H1 (cell line): Measurements from ENCODE around the gene TM4SF18. TPM values are rescaled to one million over a fixed set of nuclear protein-coding genes. Genes with fewer than 3 reads are reported as not detected.

Experiments
- CTCF ChIA-PET: fragments of 300-600 bp; sonication (Branson Sonifier 250); formaldehyde crosslinking; loops from one replicate; lab custom pipeline; 2021; ENCODE audit not compliant: partially characterized antibody; lab: Charles Lee
- POLR2A ChIA-PET: fragments of 300-600 bp; sonication (Branson Sonifier 250); formaldehyde crosslinking; loops from one replicate; lab custom pipeline; 2021; ENCODE audit warnings: inconsistent platforms; ENCODE audit not compliant: partially characterized antibody; lab: Charles Lee
- DNase-seq, 2 experiments: peaks; one replicate each; pipeline versions ENCODE4 v3.0.0 to v3.0.0-alpha.2; 2010 to 2022; ENCODE audit warnings: low spot score in 2 of 2, low read depth in 1 of 2, mixed read lengths in 1 of 2
- FAIRE-seq: peaks from 2 replicates; lab custom pipeline; 2011; peaks lifted over from hg19 to GRCh38; lab: Jason Lieb, UNC
- H2AFZ ChIP-seq: 2 replicates; pipeline ENCODE4 v1.8.1; 2012; ENCODE audit warnings: low read length, inconsistent platforms
- H2AK5ac ChIP-seq: 2 replicates; pipeline ENCODE4 v1.6.1; 2013; ENCODE audit warnings: low read depth, low read length
- H2BK120ac ChIP-seq: replicated peaks from 2 replicates; pipeline ENCODE3; 2013; ENCODE audit warnings: low read depth, low read length, inconsistent platforms
- H2BK12ac ChIP-seq: 2 replicates; pipeline ENCODE4 v1.6.1; 2013; ENCODE audit warnings: low read depth, low read length
- H2BK15ac ChIP-seq: 2 replicates; pipeline ENCODE4 v1.6.1; 2013; ENCODE audit warnings: low read length
- H2BK20ac ChIP-seq: 2 replicates; pipeline ENCODE4 v1.6.1; 2013; ENCODE audit warnings: low read length
- H2BK5ac ChIP-seq: 2 replicates; pipeline ENCODE4 v1.6.1; 2013; ENCODE audit warnings: low read depth, low read length
- H3K14ac ChIP-seq: 2 replicates; pipeline ENCODE4 v1.6.1; 2013; ENCODE audit warnings: inconsistent platforms; ENCODE audit not compliant: insufficient read length
- H3K18ac ChIP-seq: 2 replicates; pipeline ENCODE4 v1.6.1; 2013; ENCODE audit warnings: low read length; ENCODE audit errors: extremely low read depth
- H3K23ac ChIP-seq: 2 replicates; pipeline ENCODE4 v1.6.1; 2013; ENCODE audit warnings: inconsistent platforms; ENCODE audit not compliant: insufficient read length
- H3K23me2 ChIP-seq: 2 replicates; pipeline ENCODE4 v1.6.1; 2013; ENCODE audit warnings: low read depth, low read length
- H3K27ac ChIP-seq: 2 replicates; pipeline ENCODE4 v1.6.1; 2011; ENCODE audit warnings: low read depth, low read length, inconsistent platforms
- H3K27me3 ChIP-seq, 4 experiments: replicated peaks in 1 of 4; 1 replicate in 1 of 4; 2 replicates in 3 of 4; pipeline versions ENCODE4 v1.6.1 to v1.8.1; 2011 to 2013; ENCODE audit warnings: low read length in 3 of 4, mild to moderate bottlenecking in 3 of 4, inconsistent platforms in 2 of 4, mixed read lengths in 2 of 4, moderate library complexity in 1 of 4; ENCODE audit not compliant: control insufficient read depth in 3 of 4, insufficient read depth in 3 of 4; ENCODE audit errors: extremely low read depth in 1 of 4
- H3K36me3 ChIP-seq, 4 experiments: 2 replicates each; pipeline versions ENCODE4 v1.6.1 to v1.8.1; 2011 to 2013; ENCODE audit warnings: mild to moderate bottlenecking in 4 of 4, low read length in 3 of 4, moderate library complexity in 2 of 4, control low read depth in 1 of 4, inconsistent platforms in 1 of 4; ENCODE audit not compliant: insufficient read depth in 4 of 4, control insufficient read depth in 2 of 4
- H3K4ac ChIP-seq: replicated peaks from 2 replicates; pipeline ENCODE3; 2013; ENCODE audit warnings: low read length, low read depth, mixed read lengths, inconsistent platforms; ENCODE audit not compliant: insufficient read length
- H3K4me1 ChIP-seq, 4 experiments: replicated peaks in 1 of 4; 1 replicate in 1 of 4; 2 replicates in 3 of 4; pipeline versions ENCODE4 v1.6.1 to v1.8.1; 2011 to 2013; ENCODE audit warnings: low read length in 3 of 4, inconsistent platforms in 2 of 4, mixed read lengths in 1 of 4; ENCODE audit not compliant: insufficient read depth in 4 of 4, control insufficient read depth in 3 of 4
- H3K4me2 ChIP-seq, 2 experiments: 2 replicates each; pipeline versions ENCODE4 v1.6.1 to v1.8.1; 2011 to 2013; ENCODE audit warnings: low read depth in 2 of 2, low read length in 2 of 2, control low read depth in 1 of 2, inconsistent platforms in 1 of 2, mild to moderate bottlenecking in 1 of 2; ENCODE audit not compliant: insufficient read depth in 1 of 2
- H3K4me3 ChIP-seq, 4 experiments: fragments of 200-600, 300-600 bp in 1 of 4; sonication (generic), shearing (Covaris generic), sonication (Bioruptor Twin) in 1 of 4; 2 replicates each; pipeline versions ENCODE4 v1.5.1 to v1.8.1; 2011 to 2016; ENCODE audit warnings: low read length in 4 of 4, low read depth in 3 of 4, control low read depth in 2 of 4, inconsistent platforms in 2 of 4, mild to moderate bottlenecking in 2 of 4, mixed read lengths in 1 of 4, moderate library complexity in 1 of 4; ENCODE audit not compliant: insufficient read depth in 2 of 4; ENCODE audit errors: extremely low read depth in 1 of 4
- H3K56ac ChIP-seq: replicated peaks from 2 replicates; pipeline ENCODE3; 2013; ENCODE audit warnings: low read depth, mild to moderate bottlenecking, mixed read lengths, low read length, inconsistent platforms; ENCODE audit not compliant: insufficient read length
- H3K79me1 ChIP-seq: 2 replicates; pipeline ENCODE4 v1.6.1; 2013; ENCODE audit warnings: low read depth, low read length, control low read depth
- H3K79me2 ChIP-seq, 2 experiments: 2 replicates each; pipeline versions ENCODE4 v1.6.1 to v1.8.1; 2012 to 2013; ENCODE audit warnings: low read length in 2 of 2, mild to moderate bottlenecking in 2 of 2, inconsistent platforms in 1 of 2; ENCODE audit not compliant: insufficient read depth in 2 of 2, control insufficient read depth in 1 of 2
- H3K9ac ChIP-seq, 4 experiments: replicated peaks in 1 of 4; 1 replicate in 1 of 4; 2 replicates in 3 of 4; pipeline versions ENCODE4 v1.6.1 to v1.8.1; 2011 to 2013; ENCODE audit warnings: low read depth in 3 of 4, low read length in 3 of 4, control low read depth in 2 of 4, mild to moderate bottlenecking in 2 of 4, moderate library complexity in 2 of 4, inconsistent platforms in 1 of 4; ENCODE audit errors: extremely low read depth in 1 of 4
- H3K9me3 ChIP-seq, 2 experiments: 2 replicates each; pipeline versions ENCODE4 v1.6.1 to v1.8.1; 2012 to 2013; ENCODE audit warnings: mild to moderate bottlenecking in 2 of 2, moderate library complexity in 2 of 2, control low read depth in 1 of 2, inconsistent platforms in 1 of 2, low read depth in 1 of 2, low read length in 1 of 2, mixed read lengths in 1 of 2; ENCODE audit not compliant: insufficient read depth in 2 of 2
- H4K20me1 ChIP-seq, 2 experiments: replicated peaks in 1 of 2; 2 replicates each; pipeline versions ENCODE3 to v1.8.1; 2011 to 2013; ENCODE audit warnings: inconsistent platforms in 2 of 2, low read length in 2 of 2, mild to moderate bottlenecking in 1 of 2; ENCODE audit not compliant: insufficient read depth in 2 of 2, control insufficient read depth in 1 of 2
- H4K5ac ChIP-seq: 2 replicates; pipeline ENCODE4 v1.6.1; 2013; ENCODE audit warnings: low read length, low read depth, mixed read lengths, inconsistent platforms; ENCODE audit not compliant: insufficient read length
- H4K8ac ChIP-seq: 2 replicates; pipeline ENCODE4 v1.8.0; 2013; ENCODE audit warnings: mild to moderate bottlenecking, moderate library complexity, low read length, inconsistent platforms; ENCODE audit not compliant: insufficient read depth; ENCODE audit errors: extremely low read depth
- H4K91ac ChIP-seq: replicated peaks from 2 replicates; pipeline ENCODE3; 2013; ENCODE audit warnings: low read length, mixed read lengths, inconsistent platforms; ENCODE audit not compliant: insufficient read length
- ATF2 ChIP-seq: IDR thresholded peaks from 2 replicates; pipeline ENCODE4 v1.6.1; 2012; ENCODE audit warnings: low read length, inconsistent platforms
- BCL11A ChIP-seq, 2 experiments: IDR thresholded peaks; one replicate each; pipeline ENCODE4 v1.6.1; 2011; ENCODE audit warnings: low read depth in 2 of 2, low read length in 2 of 2, mild to moderate bottlenecking in 2 of 2
- CTBP2 ChIP-seq: IDR thresholded peaks from 2 replicates; pipeline ENCODE4 v1.7.0; 2011; ENCODE audit warnings: borderline replicate concordance, mild to moderate bottlenecking, moderate library complexity, mixed read lengths, low read length; ENCODE audit not compliant: insufficient read depth, insufficient read length
- GABPA ChIP-seq: IDR thresholded peaks from 2 replicates; pipeline ENCODE4 v1.6.1; 2011; ENCODE audit warnings: mild to moderate bottlenecking, low read length, moderate library complexity, borderline replicate concordance; ENCODE audit not compliant: insufficient read depth
- GTF2F1 ChIP-seq: IDR thresholded peaks from 2 replicates; pipeline ENCODE4 v1.6.1; 2012; ENCODE audit warnings: low read depth, low read length, improper control_type of control experiment, borderline replicate concordance
- JUND ChIP-seq: IDR thresholded peaks from 2 replicates; pipeline ENCODE4 v1.6.1; 2011; ENCODE audit warnings: mild to moderate bottlenecking, improper control_type of control experiment, low read length
- NRF1 ChIP-seq: IDR thresholded peaks from 2 replicates; pipeline ENCODE4 v1.6.1; 2011; ENCODE audit warnings: mild to moderate bottlenecking, low read depth, low read length, improper control_type of control experiment
- RAD21 ChIP-seq, 2 experiments: IDR thresholded peaks in 1 of 2; conservative IDR thresholded peaks in 1 of 2; 2 replicates each; pipeline ENCODE4 v1.6.1; 2011; ENCODE audit warnings: low read depth in 2 of 2, low read length in 2 of 2, improper control_type of control experiment in 1 of 2, inconsistent platforms in 1 of 2, mild to moderate bottlenecking in 1 of 2, moderate library complexity in 1 of 2
- TEAD4 ChIP-seq: IDR thresholded peaks from 2 replicates; pipeline ENCODE4 v1.6.1; 2012; ENCODE audit warnings: low read depth, low read length, inconsistent platforms, mixed read lengths
- YY1 ChIP-seq: IDR thresholded peaks from 2 replicates; pipeline ENCODE4 v1.6.1; 2011; ENCODE audit warnings: low read depth, mild to moderate bottlenecking, low read length
- ZNF274 ChIP-seq: IDR thresholded peaks from 2 replicates; pipeline ENCODE4 v1.7.0; 2012; ENCODE audit warnings: low read length, borderline replicate concordance; ENCODE audit errors: extremely low read depth
- WGBS, 2 experiments: shearing (Covaris generic) in 1 of 2; methylation state at CpG; one replicate each; pipeline versions ENCODE4 v1.1.6 to v1.1.7; 2013 to 2015; ENCODE audit warnings: low lambda C conversion rate in 2 of 2, mixed read lengths in 2 of 2, inconsistent platforms in 1 of 2, low coverage in 1 of 2, missing lambda C conversion rate in 1 of 2; ENCODE audit not compliant: insufficient replicate concordance in 2 of 2, insufficient coverage in 1 of 2, insufficient read length in 1 of 2; ENCODE audit errors: extremely low coverage in 1 of 2, missing lambda C conversion rate in 1 of 2; 5-methylcytosine and 5-hydroxymethylcytosine counted together
- polyA plus RNA-seq, 7 experiments: library from polyadenylated mRNA; depleted of rRNA in 3 of 7; stranded (reverse) in 5 of 7; unstranded in 2 of 7; fragments of >200 nt in 5 of 7; fragments of 200-250 nt in 2 of 7; gene quantifications; 1 replicate in 5 of 7; 2 replicates in 1 of 7; 4 replicates in 1 of 7; pipeline versions ENCODE4 v1.2.1 to v1.2.3, GENCODE V29; 2011 to 2013; ENCODE audit warnings: missing spikeins in 2 of 7, mixed read lengths in 2 of 7
- total RNA-seq: library from RNA; stranded (reverse); fragmentation: NEBNext Ultra II Directional; extraction: Animal tissue kit (Norgen Biotek cat#: 25700); gene quantifications from 2 replicates; pipeline ENCODE4 v1.2.1, GENCODE V29; 2021

TM4SF18 gene
- total and polyA plus RNA-seq, 2 of the 8 experiments (the other 6 are each of a cell fraction or from before 2014, with no cell fraction given): 2.9 to 13.6 TPM

GRCh38 chr3:149273096-149273751 is 60.2 kb downstream of the TM4SF18 start:
- H2AK5ac ChIP-seq: no peak overlapping the region
- no peaks in the 10 kb centered on the region for H3K79me2 ChIP-seq
- DNase-seq (peak in 1 of 2 experiments; percentile 56), FAIRE-seq (peak; percentile 99)
- H2BK20ac ChIP-seq: no peak overlapping the region
- H3K23ac ChIP-seq: no peak overlapping the region
- no peak overlapping the region for H3K4me2 ChIP-seq
- H2BK120ac ChIP-seq: no peak overlapping the region
- no peaks in the 10 kb centered on the region for H3K9me3 ChIP-seq
- H3K23me2 ChIP-seq: no peaks in the 10 kb centered on the region
- no peak overlapping the region for H3K18ac ChIP-seq
- no peak overlapping the region for H3K14ac ChIP-seq
- ChIA-PET CTCF (interaction anchor here (0.6 to 5.9 kb wide), 16 partner anchors 8 to 319 kb away, joined by 3 to 50 read pairs (median 4); no protein-coding TSS in a partner anchor), POLR2A (no interaction called here)
- H3K9ac ChIP-seq: no peak overlapping the region
- H4K8ac ChIP-seq: no peak overlapping the region
- no peak overlapping the region for H2BK12ac ChIP-seq
- WGBS, 2 experiments: 48% methylated on average over 4 of the region's 4 CpGs; no CpG with 5 or more reads in 1 of the 2 experiments
- no peaks in the 10 kb centered on the region for H4K20me1 ChIP-seq
- H2AFZ ChIP-seq: 0 out of 2 replicates have a peak overlapping the region, but pooled peaks have one; percentile 24
- no peak overlapping the region for H2BK5ac ChIP-seq
- no peak overlapping the region for H3K56ac ChIP-seq
- H3K79me1 ChIP-seq: no peaks in the 10 kb centered on the region
- no peaks in the 10 kb centered on the region; a peak in 1 of 7 replicates for H3K4me1 ChIP-seq
- H3K4ac ChIP-seq: no peak overlapping the region
- H2BK15ac ChIP-seq: no peak overlapping the region
- H3K36me3 ChIP-seq: no peaks in the 10 kb centered on the region
- H3K4me3 ChIP-seq: no peak overlapping the region
- H4K5ac ChIP-seq: no peak overlapping the region
- no peak overlapping the region for H4K91ac ChIP-seq
- no peaks in the 10 kb centered on the region for H3K27me3 ChIP-seq
- no peak overlapping the region for H3K27ac ChIP-seq
- TF ChIP-seq GTF2F1 (no peak), ZNF274 (no peak), ATF2 (no peak), JUND (no peak), NRF1 (no peak), TEAD4 (0 out of 2 replicates have a peak, but pooled peaks have one; percentile 26), RAD21 (IDR thresholded peaks at IDR 0.05 in 1 of 2, conservative IDR thresholded peaks at IDR 0.05 in 1 of 2; ENCODE audit: low read depth in 2 of 2, low read length in 2 of 2) (peak; percentile 100), BCL11A (IDR thresholded peaks at IDR 0.05; ENCODE audit: low read depth in 2 of 2, low read length in 2 of 2) (no peak), YY1 (peak; percentile 91), CTBP2 (no peak), GABPA (no peak)
